Neuronal stem cell (in vitro differentiated cells): ENCODE results near the gene RTBDN.

Experiments
- DNase-seq: peaks from one replicate; pipeline ENCODE4 v3.0.0-alpha.2; 2013; ENCODE audit warnings: low spot score
- H2AFZ ChIP-seq: one replicate; pipeline ENCODE4 v1.6.1; 2013; ENCODE audit warnings: mild to moderate bottlenecking, low read length, inconsistent platforms
- H2AK5ac ChIP-seq: 2 replicates; pipeline ENCODE4 v1.6.1; 2013; ENCODE audit warnings: low read depth, mild to moderate bottlenecking, inconsistent platforms, low read length, moderate library complexity, mixed read lengths
- H2BK120ac ChIP-seq: 2 replicates; pipeline ENCODE4 v1.6.1; 2013; ENCODE audit warnings: low read depth, mild to moderate bottlenecking, inconsistent platforms, low read length, moderate library complexity, mixed read lengths
- H2BK12ac ChIP-seq: one replicate; pipeline ENCODE4 v1.6.1; 2013; ENCODE audit warnings: low read length, inconsistent platforms
- H2BK15ac ChIP-seq: 2 replicates; pipeline ENCODE4 v1.6.1; 2013; ENCODE audit warnings: mild to moderate bottlenecking, low read length, inconsistent platforms, mixed read lengths
- H2BK5ac ChIP-seq: one replicate; pipeline ENCODE4 v1.6.1; 2013; ENCODE audit warnings: inconsistent platforms, mild to moderate bottlenecking, low read length, moderate library complexity
- H3K14ac ChIP-seq: one replicate; pipeline ENCODE4 v1.6.1; 2013; ENCODE audit warnings: low read length, inconsistent platforms
- H3K18ac ChIP-seq: 2 replicates; pipeline ENCODE4 v1.6.1; 2013; ENCODE audit warnings: low read length, inconsistent platforms
- H3K23ac ChIP-seq: 2 replicates; pipeline ENCODE4 v1.6.1; 2013; ENCODE audit warnings: low read depth, mild to moderate bottlenecking, mixed read lengths, low read length, inconsistent platforms; ENCODE audit not compliant: poor library complexity
- H3K27ac ChIP-seq: replicated peaks from 3 replicates; pipeline ENCODE4 v1.5.1; 2013; ENCODE audit warnings: low read length, inconsistent platforms
- H3K27me3 ChIP-seq, 3 experiments: 2 replicates each; pipeline ENCODE4 v1.6.1; 2013; ENCODE audit warnings: low read length in 3 of 3, mild to moderate bottlenecking in 2 of 3, inconsistent platforms in 1 of 3, low read depth in 1 of 3, mixed read lengths in 1 of 3, moderate library complexity in 1 of 3; ENCODE audit not compliant: control insufficient read depth in 3 of 3, insufficient read depth in 3 of 3
- H3K36me3 ChIP-seq, 2 donors: replicated peaks in 1 of 2; 2 replicates each; pipeline ENCODE4 v1.6.1; 2013; ENCODE audit warnings: low read length in 2 of 2; ENCODE audit not compliant: control insufficient read depth in 2 of 2, insufficient read depth in 2 of 2
- H3K4ac ChIP-seq: 2 replicates; pipeline ENCODE4 v1.6.1; 2013; ENCODE audit warnings: inconsistent platforms, mild to moderate bottlenecking, low read length, moderate library complexity
- H3K4me1 ChIP-seq, 2 donors: 1 replicate in 1 of 2; 2 replicates in 1 of 2; pipeline ENCODE4 v1.6.1; 2013; ENCODE audit warnings: low read length in 2 of 2, low read depth in 1 of 2; ENCODE audit not compliant: control insufficient read depth in 2 of 2, insufficient read depth in 1 of 2
- H3K4me2 ChIP-seq: one replicate; pipeline ENCODE4 v1.6.1; 2013; ENCODE audit warnings: mild to moderate bottlenecking, low read length, inconsistent platforms; ENCODE audit not compliant: insufficient read depth, poor library complexity, severe bottlenecking
- H3K4me3 ChIP-seq, 2 donors: 2 replicates each; pipeline ENCODE4 v1.5.1; 2013; ENCODE audit warnings: low read length in 2 of 2, mild to moderate bottlenecking in 2 of 2, inconsistent platforms in 1 of 2, moderate library complexity in 1 of 2
- H3K79me1 ChIP-seq: one replicate; pipeline ENCODE4 v1.6.1; 2013; ENCODE audit warnings: low read depth, mild to moderate bottlenecking, inconsistent platforms, low read length, moderate library complexity
- H3K9ac ChIP-seq: one replicate; pipeline ENCODE4 v1.6.1; 2013; ENCODE audit warnings: mild to moderate bottlenecking, low read depth, low read length, inconsistent platforms; ENCODE audit not compliant: poor library complexity
- H3K9me3 ChIP-seq, 2 donors: replicated peaks in 1 of 2; 2 replicates each; pipeline versions ENCODE3 to v1.6.1; 2013; ENCODE audit warnings: low read length in 2 of 2, mild to moderate bottlenecking in 2 of 2, inconsistent platforms in 1 of 2, low read depth in 1 of 2, mixed read lengths in 1 of 2, moderate library complexity in 1 of 2; ENCODE audit not compliant: control insufficient read depth in 2 of 2, insufficient read depth in 1 of 2
- H4K8ac ChIP-seq: one replicate; pipeline ENCODE4 v1.6.1; 2013; ENCODE audit warnings: low read depth, mild to moderate bottlenecking, inconsistent platforms, low read length, moderate library complexity
- H4K91ac ChIP-seq: one replicate; pipeline ENCODE4 v1.6.1; 2013; ENCODE audit warnings: low read length, low read depth, mild to moderate bottlenecking, inconsistent platforms; ENCODE audit not compliant: poor library complexity
- WGBS, 2 donors: extraction: QIAGEN DNeasy Blood & Tissue Kit; methylation state at CpG; one replicate each; pipeline ENCODE4 v1.1.7; 2013; ENCODE audit warnings: missing lambda C conversion rate in 2 of 2, mixed read lengths in 1 of 2; ENCODE audit not compliant: insufficient read length in 2 of 2, insufficient replicate concordance in 1 of 2; ENCODE audit errors: extremely low coverage in 2 of 2; 5-methylcytosine and 5-hydroxymethylcytosine counted together

The RTBDN gene

GRCh38 chr19:12791345-12792050 lies 42.9 kb downstream of the RTBDN start, which contains the start of gene JUNB:
Gene JUNB, plus strand, starts transcription at chr19:12791486. Its CDS starts 286 bp downstream, at chr19:12791772.
- Histone ChIP-seq H3K23ac (peak within 1 kb of the TSS; percentile 100), H4K8ac (no peak within 1 kb of the TSS), H3K79me1 (peaks cover 4% of the 10 kb centered on the region), H3K4me3 (peak within 1 kb of the TSS; percentile 60 to 79), H2AK5ac (peak within 1 kb of the TSS; percentile 72), H2AFZ (peak within 1 kb of the TSS; percentile 88), H3K4me2 (peak within 1 kb of the TSS; percentile 96), H2BK5ac (peak within 1 kb of the TSS; percentile 71), H3K4ac (peak within 1 kb of the TSS; percentile 60), H3K14ac (peak within 1 kb of the TSS; percentile 42), H3K18ac (peak within 1 kb of the TSS; percentile 97), H2BK120ac (peak within 1 kb of the TSS; percentile 47), H2BK15ac (peak within 1 kb of the TSS; percentile 84), H3K36me3 (no peaks in the 10 kb centered on the region), H3K27me3 (peaks cover 0 to 31% (median 3%) of the 10 kb centered on the region in 3 experiments), H4K91ac (no peak within 1 kb of the TSS), H3K9ac (peak within 1 kb of the TSS; percentile 91), H3K27ac (no peak within 1 kb of the TSS), H2BK12ac (no peak within 1 kb of the TSS), H3K9me3 (no peaks in the 10 kb centered on the region), H3K4me1 (peaks cover 24 to 43% of the 10 kb centered on the region in 2 donors)
- no CpG with 5 or more reads among the region's 73 CpGs for WGBS, 2 donors
- no peak for DNase-seq

GRCh38 chr19:12790628-12791344 lies 43.6 kb downstream of the RTBDN start:
- Histone ChIP-seq H3K14ac (no peak overlapping the region), H3K79me1 (peaks cover 4% of the 10 kb centered on the region), H4K91ac (no peak overlapping the region), H3K4me3 (peak overlapping the region; percentile 46 to 60), H3K27ac (no peak overlapping the region), H2BK12ac (no peak overlapping the region), H3K18ac (peak overlapping the region; percentile 89), H2AK5ac (no peak overlapping the region), H3K4me1 (peaks cover 21 to 40% of the 10 kb centered on the region in 2 donors), H3K9ac (peak overlapping the region; percentile 61), H3K23ac (peak overlapping the region; percentile 100), H2BK120ac (peak overlapping the region; percentile 47), H3K4me2 (peak overlapping the region; percentile 96), H2BK5ac (no peak overlapping the region), H2BK15ac (no peak overlapping the region), H3K4ac (no peak overlapping the region), H2AFZ (peak overlapping the region; percentile 87), H3K27me3 (peaks cover 0 to 31% (median 3%) of the 10 kb centered on the region in 3 experiments), H3K9me3 (no peaks in the 10 kb centered on the region), H3K36me3 (no peaks in the 10 kb centered on the region), H4K8ac (no peak overlapping the region)
- no peak for DNase-seq
- no CpG with 5 or more reads among the region's 22 CpGs for WGBS, 2 donors

- H2BK12ac ChIP-seq: no peak overlapping the region
- DNase-seq: peak; percentile 95
- peaks cover 0 to 31% (median 3%) of the 10 kb centered on the region in 3 experiments for H3K27me3 ChIP-seq
- peak overlapping the region; percentile 96 for H3K18ac ChIP-seq
- H3K4me2 ChIP-seq: peak overlapping the region; percentile 89
- H4K8ac ChIP-seq: no peak overlapping the region
- no peaks in the 10 kb centered on the region for H3K36me3 ChIP-seq
- no peaks in the 10 kb centered on the region for H3K9me3 ChIP-seq
- no peak overlapping the region for H4K91ac ChIP-seq
- H3K4me1 ChIP-seq: peaks cover 21 to 46% of the 10 kb centered on the region in 2 donors
- H3K79me1 ChIP-seq: peaks cover 4% of the 10 kb centered on the region
- H2AK5ac ChIP-seq: no peak overlapping the region
- H3K4ac ChIP-seq: no peak overlapping the region
- no CpG with 5 or more reads among the region's 56 CpGs for WGBS, 2 donors
- H2BK120ac ChIP-seq: no peak overlapping the region
- peak overlapping the region; percentile 85 for H2BK5ac ChIP-seq
- H3K14ac ChIP-seq: no peak overlapping the region
- H3K27ac ChIP-seq: peak overlapping the region; percentile 51
- H3K23ac ChIP-seq: peak overlapping the region; percentile 83
- peak overlapping the region; percentile 87 for H2AFZ ChIP-seq
- peak overlapping the region; percentile 7 for H3K9ac ChIP-seq
- H2BK15ac ChIP-seq: no peak overlapping the region
- H3K4me3 ChIP-seq: peak overlapping the region; percentile 60 to 73
Measured at GRCh38 chr19:12789904-12790619, 44.3 kb downstream of the RTBDN start.
